Testis (tissue), 3 donors: ENCODE data around the gene TMEM201. TPM values are rescaled to one million over a fixed set of nuclear protein-coding genes. Genes with fewer than 3 reads are reported as not detected.

Experiments used
- DNase-seq: peaks from one replicate; pipeline ENCODE4 v3.0.0-alpha.2; 2019
- H3K27ac ChIP-seq, 2 donors: fragments of 200-600 bp; sonication (generic); one replicate each; pipeline ENCODE4 v1.5.1; 2019
- H3K27me3 ChIP-seq: fragments of 200-600 bp; sonication (generic); one replicate; pipeline ENCODE4 v1.5.1; 2019
- H3K36me3 ChIP-seq: fragments of 200-600 bp; sonication (generic); one replicate; pipeline ENCODE4 v1.5.1; 2017; ENCODE audit warnings: low read depth; ENCODE audit errors: missing control alignments
- H3K4me1 ChIP-seq: fragments of 200-600 bp; sonication (generic); one replicate; pipeline ENCODE4 v1.5.1; 2019
- H3K4me3 ChIP-seq, 2 donors: fragments of 200-600 bp; sonication (generic); one replicate each; pipeline ENCODE4 v1.5.1; 2017 to 2019
- H3K9me3 ChIP-seq: fragments of 200-600 bp; sonication (generic); one replicate; pipeline ENCODE4 v1.5.1; 2017
- POLR2A ChIP-seq: fragments of 450-650 bp; IDR thresholded peaks from one replicate; pipeline ENCODE4 v1.6.1; 2017; ENCODE audit warnings: antibody characterized with exemption, mild to moderate bottlenecking, moderate library complexity
- WGBS, 2 donors: methylation state at CpG; one replicate each; pipeline ENCODE4 v1.1.5; 2018; 5-methylcytosine and 5-hydroxymethylcytosine counted together
- intact Hi-C: fragments of 100-400 bp; cut with DNase I; formaldehyde crosslinking; loops from one replicate; pipeline ENCODE4 v1.15.1; 2023; ENCODE audit warnings: low total_unique reads
- polyA plus RNA-seq: library from polyadenylated mRNA; stranded (reverse); fragments of 350-450 nt; fragmentation: Illumina TruSeq; extraction: RNeasy Lipid Tissue Mini Kit (QIAGEN cat#74804); gene quantifications from one replicate; pipeline ENCODE4 v1.2.3, GENCODE V29; 2014; ENCODE audit warnings: low read depth, low replicate concordance; ENCODE audit not compliant: insufficient read depth
- total RNA-seq, 2 donors: library from RNA; depleted of rRNA; stranded (reverse); fragments of >200 nt; gene quantifications; one replicate each; pipeline ENCODE4 v1.2.3, GENCODE V29; 2016
- TF ChIP-seq, protein P1 (sequence below), 3 experiments: fragments of 450-650 bp in 2 of 3; fragments of 200-600 bp in 1 of 3; sonication (generic) in 1 of 3; IDR thresholded peaks; one replicate each; pipeline ENCODE4 v1.5.1; 2016 to 2019; ENCODE audit warnings: antibody characterized with exemption in 3 of 3, mild to moderate bottlenecking in 2 of 3, moderate library complexity in 1 of 3

Gene TMEM201
- total and polyA plus RNA-seq, 3 donors from 2014 or later: 26.6 to 36.2 (median 35.8) TPM

DNA sequence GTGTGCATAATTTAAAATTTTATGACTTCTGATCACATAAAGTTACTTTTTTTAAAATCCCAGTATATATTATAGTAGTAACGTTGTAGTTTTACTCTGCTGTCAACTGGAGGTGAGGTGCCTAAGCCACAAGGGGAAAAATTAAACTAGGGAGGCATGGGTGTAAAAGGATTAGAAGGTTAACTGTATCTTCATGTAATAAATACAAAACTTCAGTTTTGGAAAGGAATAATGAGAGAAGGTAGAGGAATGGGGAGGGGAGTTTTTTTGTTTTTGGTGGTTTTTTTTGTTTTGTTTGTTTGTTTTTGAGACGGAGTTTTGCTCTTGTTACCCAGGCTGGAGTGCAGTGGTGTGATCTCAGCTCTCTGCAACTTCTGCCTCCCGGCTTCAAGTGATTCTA lies 43.8 kb upstream of the TMEM201 start:
- no peak overlapping the region for H3K27ac ChIP-seq
- H3K36me3 ChIP-seq: no peaks in the 10 kb centered on the region
- H3K9me3 ChIP-seq: no peaks in the 10 kb centered on the region
- DNase-seq: no peak
- H3K4me3 ChIP-seq: no peak overlapping the region
- intact Hi-C loops: no loop called here
- no peaks in the 10 kb centered on the region for H3K27me3 ChIP-seq
- no peak for TF ChIP-seq POLR2A
- TF ChIP-seq, protein P1, sequence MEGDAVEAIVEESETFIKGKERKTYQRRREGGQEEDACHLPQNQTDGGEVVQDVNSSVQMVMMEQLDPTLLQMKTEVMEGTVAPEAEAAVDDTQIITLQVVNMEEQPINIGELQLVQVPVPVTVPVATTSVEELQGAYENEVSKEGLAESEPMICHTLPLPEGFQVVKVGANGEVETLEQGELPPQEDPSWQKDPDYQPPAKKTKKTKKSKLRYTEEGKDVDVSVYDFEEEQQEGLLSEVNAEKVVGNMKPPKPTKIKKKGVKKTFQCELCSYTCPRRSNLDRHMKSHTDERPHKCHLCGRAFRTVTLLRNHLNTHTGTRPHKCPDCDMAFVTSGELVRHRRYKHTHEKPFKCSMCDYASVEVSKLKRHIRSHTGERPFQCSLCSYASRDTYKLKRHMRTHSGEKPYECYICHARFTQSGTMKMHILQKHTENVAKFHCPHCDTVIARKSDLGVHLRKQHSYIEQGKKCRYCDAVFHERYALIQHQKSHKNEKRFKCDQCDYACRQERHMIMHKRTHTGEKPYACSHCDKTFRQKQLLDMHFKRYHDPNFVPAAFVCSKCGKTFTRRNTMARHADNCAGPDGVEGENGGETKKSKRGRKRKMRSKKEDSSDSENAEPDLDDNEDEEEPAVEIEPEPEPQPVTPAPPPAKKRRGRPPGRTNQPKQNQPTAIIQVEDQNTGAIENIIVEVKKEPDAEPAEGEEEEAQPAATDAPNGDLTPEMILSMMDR (IDR thresholded peaks at IDR 0.05): no peak
- 83% methylated on average over 3 of the region's 3 CpGs for WGBS, 2 donors
- H3K4me1 ChIP-seq: no peaks in the 10 kb centered on the region

DNA sequence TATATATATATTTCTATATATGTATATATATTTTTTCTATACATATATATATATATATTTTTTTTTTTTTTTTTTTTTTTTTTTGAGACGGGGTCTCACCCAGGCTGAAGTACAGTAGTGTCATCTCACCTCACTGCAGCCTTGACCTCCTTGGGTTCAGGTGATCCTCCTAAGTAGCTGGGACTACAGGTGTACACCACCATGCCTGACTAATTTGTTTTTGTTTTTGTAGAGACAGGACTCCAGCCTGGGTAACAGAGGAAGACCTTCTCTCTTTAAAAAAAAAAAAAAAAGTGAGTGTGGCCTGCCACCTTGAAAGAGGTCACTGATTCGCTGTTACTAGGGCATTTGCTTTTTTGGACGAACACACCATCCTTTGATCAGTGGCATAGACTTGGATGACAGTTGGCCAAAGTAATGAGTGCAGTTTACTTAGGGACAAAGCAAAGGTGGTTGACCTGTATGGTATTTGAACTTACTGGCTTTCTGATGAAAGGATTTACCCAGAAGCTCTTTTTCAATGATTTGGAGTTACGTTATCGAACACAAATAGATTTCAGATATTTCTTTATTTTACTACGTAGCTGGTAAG lies 38.7 kb upstream of the TMEM201 start:
- Histone ChIP-seq H3K4me3 (no peak overlapping the region), H3K27me3 (no peaks in the 10 kb centered on the region), H3K27ac (no peak overlapping the region), H3K9me3 (no peaks in the 10 kb centered on the region), H3K36me3 (no peaks in the 10 kb centered on the region), H3K4me1 (no peaks in the 10 kb centered on the region)
- no peak for TF ChIP-seq POLR2A
- TF ChIP-seq, protein P1 (IDR thresholded peaks at IDR 0.05): no peak
- WGBS, 2 donors: 96 to 97% methylated on average over 6 of the region's 6 CpGs
- DNase-seq: no peak
- intact Hi-C loops: no loop called here

DNA sequence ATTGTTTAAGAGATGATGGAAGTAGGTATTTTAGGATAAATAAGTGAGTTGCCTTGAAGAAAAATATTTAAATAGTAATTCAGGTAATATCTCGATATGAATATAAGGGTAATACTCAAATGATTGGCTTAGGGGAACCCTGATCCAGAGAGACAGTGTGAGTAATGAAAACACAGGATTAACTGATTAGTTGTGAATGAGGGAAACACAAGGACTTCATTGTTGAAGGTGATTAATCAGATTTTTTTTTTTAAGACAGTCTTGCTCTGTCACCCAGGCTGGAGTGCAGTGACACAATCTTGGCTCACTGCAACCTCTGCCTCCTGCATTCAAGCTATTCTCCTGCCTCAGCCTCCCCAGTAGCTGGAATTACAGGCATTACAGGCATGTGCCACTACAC lies 36.7 kb upstream of the TMEM201 start:
- Histone ChIP-seq H3K9me3 (no peaks in the 10 kb centered on the region), H3K36me3 (no peaks in the 10 kb centered on the region), H3K27ac (no peak overlapping the region), H3K4me3 (no peak overlapping the region), H3K27me3 (no peaks in the 10 kb centered on the region), H3K4me1 (no peaks in the 10 kb centered on the region)
- no peak for DNase-seq
- 53 to 88% methylated on average over 1 of the region's 1 CpG for WGBS, 2 donors
- intact Hi-C loops: no loop called here
- TF ChIP-seq POLR2A: no peak
- TF ChIP-seq, protein P1 (IDR thresholded peaks at IDR 0.05): no peak

DNA sequence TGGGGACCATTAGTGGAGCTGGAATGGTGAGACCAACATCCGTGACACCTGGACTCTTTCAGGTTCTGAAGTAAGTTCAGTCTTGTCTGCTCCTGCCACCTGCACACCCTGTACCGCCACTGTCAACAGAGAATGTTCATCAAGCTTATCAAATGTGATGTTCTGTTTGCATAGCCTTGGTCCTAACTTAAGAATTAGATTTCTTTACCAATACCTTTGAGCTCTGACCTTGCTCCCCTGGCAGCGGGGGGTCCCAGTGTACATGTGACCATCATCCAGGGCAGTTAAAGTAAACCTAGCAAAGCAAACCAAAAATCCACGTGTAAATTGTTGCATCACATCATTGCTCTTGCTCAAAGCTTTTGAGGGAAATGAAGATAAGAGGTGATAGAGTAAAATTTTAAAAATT lies 35.0 kb upstream of the TMEM201 start:
- intact Hi-C loops: no loop called here
- Histone ChIP-seq H3K4me3 (no peak overlapping the region), H3K36me3 (no peaks in the 10 kb centered on the region), H3K4me1 (no peaks in the 10 kb centered on the region), H3K27ac (no peak overlapping the region), H3K9me3 (no peaks in the 10 kb centered on the region), H3K27me3 (no peaks in the 10 kb centered on the region)
- DNase-seq: no peak
- WGBS, 2 donors: 84 to 91% methylated on average over 3 to 4 of the region's 4 CpGs
- TF ChIP-seq, protein P1 (IDR thresholded peaks at IDR 0.05): no peak
- TF ChIP-seq POLR2A: no peak

DNA sequence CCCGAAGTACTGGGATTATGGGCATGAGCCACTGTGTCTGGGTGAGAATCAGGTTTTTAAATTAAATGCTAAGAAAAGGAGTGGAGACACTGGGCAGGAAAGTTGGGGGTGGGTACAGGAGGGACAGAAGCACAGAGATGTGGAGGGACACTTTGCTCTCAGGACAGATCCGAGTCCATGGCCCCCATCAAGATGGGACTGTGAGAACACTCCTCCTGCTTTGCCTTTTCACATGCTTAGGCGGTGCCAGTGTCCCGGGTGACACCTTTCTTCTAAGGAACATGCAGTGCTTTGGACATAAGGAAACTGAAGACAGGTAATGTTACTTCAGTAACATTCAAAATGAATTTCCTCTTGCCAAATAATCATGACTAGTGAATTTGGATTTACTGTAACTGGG lies 32.8 kb upstream of the TMEM201 start:
- intact Hi-C loops: no loop called here
- Histone ChIP-seq H3K27me3 (no peaks in the 10 kb centered on the region), H3K27ac (peak overlapping the region in 1 of 2 donors; percentile 37), H3K36me3 (no peaks in the 10 kb centered on the region), H3K4me1 (no peaks in the 10 kb centered on the region), H3K9me3 (no peaks in the 10 kb centered on the region), H3K4me3 (no peak overlapping the region)
- WGBS, 2 donors: 76 to 78% methylated on average over 4 of the region's 4 CpGs
- TF ChIP-seq POLR2A: no peak
- TF ChIP-seq, protein P1 (IDR thresholded peaks at IDR 0.05): no peak
- DNase-seq: no peak
